OCI-LY7 (cell line): Measurements from ENCODE around the gene ADSS1.

Experiments
- CTCF ChIP-seq: fragments of 200-600 bp; sonication (generic); conservative IDR thresholded peaks from 2 replicates; pipeline ENCODE4 v1.5.1; 2014; ENCODE audit warnings: mild to moderate bottlenecking, antibody characterized with exemption, low read length, moderate library complexity, mixed read lengths
- EZH2phosphoT487 ChIP-seq: fragments of 200-600 bp; sonication (generic); IDR thresholded peaks from 2 replicates; pipeline ENCODE4 v1.6.1; 2018; ENCODE audit warnings: low read depth, borderline replicate concordance, mild to moderate bottlenecking, mixed run types, antibody characterized with exemption, low read length, moderate library complexity, mixed read lengths

- TF ChIP-seq CTCF = no peak
- no peak for TF ChIP-seq EZH2phosphoT487
Observed at GRCh38 chr14:104715416-104715815, 8.6 kb upstream of the ADSS1 start.
